HFF-Myc (cell line): Measurements from ENCODE around the gene CLK3.

Experiments
- DNase-seq: peaks from one replicate; pipeline ENCODE4 v3.0.0-alpha.2; 2011; ENCODE audit warnings: low read depth; ENCODE audit errors: extremely low read depth
- H3K4me3 ChIP-seq: replicated peaks from 2 replicates; pipeline ENCODE4 v1.5.1; 2011; ENCODE audit warnings: low read depth, mild to moderate bottlenecking, control low read depth, low read length
- TF ChIP-seq, protein P1 (sequence below): IDR thresholded peaks from 2 replicates; pipeline ENCODE4 v1.5.1; 2012; ENCODE audit warnings: mild to moderate bottlenecking, low read depth, low read length, control low read depth; ENCODE audit errors: missing control alignments

Gene CLK3

GRCh38 chr15:74676801-74677200, 61.2 kb downstream of the CLK3 start:
- no peak for DNase-seq
- TF ChIP-seq, protein P1, sequence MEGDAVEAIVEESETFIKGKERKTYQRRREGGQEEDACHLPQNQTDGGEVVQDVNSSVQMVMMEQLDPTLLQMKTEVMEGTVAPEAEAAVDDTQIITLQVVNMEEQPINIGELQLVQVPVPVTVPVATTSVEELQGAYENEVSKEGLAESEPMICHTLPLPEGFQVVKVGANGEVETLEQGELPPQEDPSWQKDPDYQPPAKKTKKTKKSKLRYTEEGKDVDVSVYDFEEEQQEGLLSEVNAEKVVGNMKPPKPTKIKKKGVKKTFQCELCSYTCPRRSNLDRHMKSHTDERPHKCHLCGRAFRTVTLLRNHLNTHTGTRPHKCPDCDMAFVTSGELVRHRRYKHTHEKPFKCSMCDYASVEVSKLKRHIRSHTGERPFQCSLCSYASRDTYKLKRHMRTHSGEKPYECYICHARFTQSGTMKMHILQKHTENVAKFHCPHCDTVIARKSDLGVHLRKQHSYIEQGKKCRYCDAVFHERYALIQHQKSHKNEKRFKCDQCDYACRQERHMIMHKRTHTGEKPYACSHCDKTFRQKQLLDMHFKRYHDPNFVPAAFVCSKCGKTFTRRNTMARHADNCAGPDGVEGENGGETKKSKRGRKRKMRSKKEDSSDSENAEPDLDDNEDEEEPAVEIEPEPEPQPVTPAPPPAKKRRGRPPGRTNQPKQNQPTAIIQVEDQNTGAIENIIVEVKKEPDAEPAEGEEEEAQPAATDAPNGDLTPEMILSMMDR, result no peak

More at GRCh38 chr15:74676801-74677200, 61.2 kb downstream of the CLK3 start:
- no peak overlapping the region for H3K4me3 ChIP-seq
